ENCODE measurements around the gene ADAMTS18. TPM values are rescaled to one million over a fixed set of nuclear protein-coding genes. Genes with fewer than 3 reads are reported as not detected.

ADAMTS18 gene
- total RNA-seq, 2 donors from 2014 or later, result 0.79 to 1.0 TPM

DNA sequence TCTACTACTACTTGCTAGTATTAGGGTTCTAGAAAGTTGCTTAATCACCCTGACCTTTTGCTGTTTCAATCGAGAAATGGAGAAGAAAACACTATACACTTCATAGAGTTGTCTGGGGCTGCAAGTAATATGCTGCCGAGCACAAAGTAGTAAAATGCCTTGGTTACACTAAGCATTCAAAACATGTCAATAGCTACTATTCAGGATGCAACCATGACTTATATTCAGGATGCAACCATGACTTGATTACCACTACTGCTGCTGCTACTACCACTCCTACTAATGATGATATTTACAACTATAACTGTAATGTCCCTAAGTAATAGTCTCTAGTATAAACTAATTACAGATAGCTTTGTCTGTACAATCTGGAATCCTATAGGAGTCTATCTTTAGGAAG lies 35.3 kb downstream of the ADAMTS18 start:
- DNase-seq (ENCODE audit: low spot score), result no peak
- intact Hi-C loops (cut with DNase I), result no loop called here

DNA sequence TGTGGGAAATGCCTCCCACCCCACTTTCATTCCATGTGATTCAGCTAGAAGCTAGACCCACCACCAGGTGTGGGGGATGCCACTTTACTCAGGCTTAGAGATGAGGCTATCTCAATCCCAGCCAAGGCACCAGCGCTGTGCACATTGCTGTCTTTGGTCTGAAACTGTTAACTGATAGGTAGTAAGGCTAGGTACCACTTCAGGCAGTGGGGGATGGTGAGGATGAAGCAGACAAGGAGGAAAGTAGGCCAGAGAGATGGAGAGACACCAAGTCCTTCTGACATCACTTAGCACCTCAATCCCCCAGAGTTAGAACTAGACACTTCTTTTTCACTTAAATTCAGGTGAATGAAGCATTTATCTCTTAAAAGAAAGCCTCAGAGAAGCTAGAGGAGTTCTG lies 35.8 kb downstream of the ADAMTS18 start:
- no peak for DNase-seq (ENCODE audit: low spot score)
- intact Hi-C loops (cut with DNase I), result no loop called here

DNA sequence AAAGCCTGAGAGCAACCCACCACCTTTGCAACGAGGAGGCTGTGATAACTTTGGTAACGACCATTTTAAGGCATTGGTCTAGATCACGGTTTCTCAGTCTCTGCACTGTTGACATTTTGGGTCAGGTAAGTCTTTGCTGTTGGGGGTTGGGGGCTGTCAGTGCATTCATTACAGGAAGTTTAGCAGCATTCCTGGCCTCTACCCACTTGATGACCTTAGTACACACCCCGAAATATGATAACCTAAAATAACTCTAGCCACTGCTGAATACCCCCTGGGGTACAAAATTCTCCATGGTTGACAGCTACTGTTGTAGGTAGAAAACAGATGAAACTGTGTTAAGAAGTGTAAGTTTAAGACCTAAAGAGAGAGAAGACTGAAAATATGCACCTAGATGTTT lies 36.3 kb downstream of the ADAMTS18 start:
- intact Hi-C loops (cut with DNase I), result no loop called here
- no peak for DNase-seq (ENCODE audit: low spot score)

DNA sequence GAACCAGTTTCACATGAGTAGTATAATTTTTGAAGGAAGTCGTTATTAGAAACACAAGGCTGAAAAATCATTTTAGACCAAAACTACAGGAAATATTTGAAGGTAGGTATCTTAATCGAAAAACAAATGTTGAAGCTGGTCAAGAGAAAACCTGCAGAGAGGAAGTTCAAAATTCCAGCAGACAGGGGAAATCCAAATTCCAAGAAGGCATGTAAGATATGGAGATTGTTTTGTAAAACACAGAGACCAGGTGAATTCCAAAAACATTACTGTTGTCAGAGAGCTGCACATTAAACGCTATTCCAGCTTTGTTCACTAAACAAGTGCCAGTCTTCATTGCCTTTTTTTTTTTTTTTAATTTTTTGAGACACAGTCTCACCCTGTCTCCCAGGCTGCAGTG lies 38.4 kb downstream of the ADAMTS18 start:
- intact Hi-C loops (cut with DNase I), result no loop called here
- DNase-seq (ENCODE audit: low spot score), result no peak

- no peak for DNase-seq (ENCODE audit: low spot score)
- intact Hi-C loops (cut with DNase I), result no loop called here
Measured at GRCh38 chr16:77394699-77395098, 40.1 kb downstream of the ADAMTS18 start.

DNA sequence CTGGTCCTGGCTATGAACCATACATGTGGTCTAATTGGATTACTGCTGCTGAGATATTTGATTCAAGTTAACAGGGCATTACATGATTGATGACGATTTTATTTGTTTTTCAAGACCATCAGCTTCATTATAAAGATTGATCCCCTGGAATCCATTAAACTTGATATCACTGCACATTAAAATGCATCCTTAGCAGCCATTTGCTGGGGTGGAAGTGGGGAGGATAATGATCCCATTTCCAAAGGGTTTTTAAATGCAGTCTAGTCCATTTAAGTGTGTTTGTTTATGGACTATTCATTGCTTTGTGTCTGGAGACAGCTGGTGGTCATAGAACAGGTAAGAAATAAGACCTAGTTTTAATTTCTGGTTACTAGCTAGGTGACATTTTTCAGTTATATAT lies 40.9 kb downstream of the ADAMTS18 start:
- intact Hi-C loops (cut with DNase I), result no loop called here
- no peak for DNase-seq (ENCODE audit: low spot score)

- intact Hi-C loops (cut with DNase I), result no loop called here
- DNase-seq (ENCODE audit: low spot score), result no peak
Measured at GRCh38 chr16:77387815-77388209, 47.0 kb downstream of the ADAMTS18 start.

DNA sequence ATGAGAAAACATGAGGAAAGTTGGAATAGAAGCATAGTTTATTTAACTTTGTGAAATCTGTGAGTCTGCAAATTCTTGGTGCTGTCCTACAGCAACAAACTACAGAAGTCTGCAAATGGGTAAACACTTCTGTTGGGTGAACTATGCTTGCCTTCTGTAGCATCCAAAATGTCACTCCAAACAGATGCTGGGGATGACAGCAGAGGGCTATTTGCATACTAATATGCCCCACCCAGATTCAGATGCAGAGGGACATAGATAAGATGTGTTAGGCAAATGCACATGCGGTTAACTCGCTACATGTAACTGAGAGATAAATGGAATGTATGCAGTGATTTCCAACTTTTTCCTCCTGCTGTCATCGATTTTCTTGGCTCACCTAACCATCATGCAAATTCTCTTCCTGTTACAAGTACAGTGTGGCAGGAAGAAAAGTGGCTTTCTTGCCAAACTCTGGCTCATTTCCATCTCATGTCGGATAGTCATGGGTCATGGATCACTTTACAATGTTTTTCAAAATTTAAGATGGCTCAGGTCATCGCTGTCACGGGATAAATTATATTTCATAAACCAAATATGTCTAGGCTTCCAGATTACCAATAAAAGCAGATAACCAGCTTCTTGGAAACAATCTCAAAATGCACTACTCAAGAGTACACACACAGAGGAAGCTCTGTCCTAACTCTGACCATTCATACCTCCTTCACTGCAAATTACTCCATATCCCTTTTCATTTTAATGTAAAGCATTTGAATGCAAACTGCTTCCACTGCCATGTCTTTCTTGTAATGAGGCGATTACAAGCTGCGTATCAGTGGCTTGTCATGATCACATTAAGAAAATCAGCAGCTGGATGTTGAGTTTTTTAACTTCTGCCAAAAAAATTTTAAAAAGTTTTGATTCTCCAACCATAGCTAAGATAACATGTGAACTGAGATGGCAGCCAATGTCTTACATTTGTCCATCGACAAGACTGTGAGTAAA lies 47.7 kb downstream of the ADAMTS18 start:
- no peak for DNase-seq (ENCODE audit: low spot score)
- intact Hi-C loops (cut with DNase I), result no loop called here

- no peak for DNase-seq (ENCODE audit: low spot score)
- intact Hi-C loops (cut with DNase I), result no loop called here
Measured at GRCh38 chr16:77385481-77385880, 49.4 kb downstream of the ADAMTS18 start.

DNA sequence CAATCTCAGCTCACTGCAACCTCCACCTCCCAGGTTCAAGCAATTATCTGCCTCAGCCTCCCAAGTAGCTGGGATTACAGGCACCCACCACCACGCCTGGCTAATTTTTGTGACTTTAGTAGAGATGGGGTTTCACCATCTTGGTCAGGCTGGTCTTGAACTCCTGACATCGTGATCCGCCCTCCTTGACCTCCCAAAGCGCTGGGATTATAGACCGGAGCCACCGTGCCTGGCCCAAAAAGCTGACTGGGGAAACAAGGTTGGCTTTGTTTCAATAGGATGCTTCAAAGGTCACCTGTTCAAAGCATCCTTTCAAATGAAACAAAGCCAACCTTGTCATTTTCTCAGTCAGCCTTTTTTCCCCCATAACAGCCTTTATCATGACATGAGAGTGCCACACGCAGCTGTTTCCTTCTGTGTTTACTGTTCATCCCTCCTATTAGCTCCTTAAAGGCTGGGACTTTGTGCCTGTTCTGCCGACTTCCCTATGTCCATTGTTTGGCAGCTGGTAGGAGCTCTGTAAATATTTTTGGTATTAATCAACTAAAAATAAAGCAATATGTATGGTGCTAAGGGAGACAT lies 51.1 kb downstream of the ADAMTS18 start:
- no peak for DNase-seq (ENCODE audit: low spot score)
- intact Hi-C loops (cut with DNase I), result no loop called here

DNA sequence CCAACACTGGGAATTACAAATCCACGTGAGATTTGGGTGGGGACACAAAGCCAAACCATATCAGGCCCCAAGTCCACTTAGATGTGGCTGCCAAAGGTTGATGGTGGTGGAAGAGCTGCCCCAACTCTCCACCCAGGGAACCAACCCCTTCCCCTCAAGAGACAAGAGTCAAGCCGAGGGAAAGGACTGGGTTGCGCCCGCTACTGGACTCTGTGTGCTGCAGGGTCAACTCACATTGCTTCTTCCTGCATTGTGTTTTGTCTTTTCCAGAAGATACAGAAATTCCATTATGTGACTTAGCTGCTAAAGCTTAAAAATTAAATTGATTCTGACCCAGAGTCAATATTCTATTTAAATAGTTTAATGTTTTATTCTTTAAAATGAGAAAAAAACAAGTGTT lies 58.5 kb downstream of the ADAMTS18 start:
- intact Hi-C loops (cut with DNase I), result no loop called here
- no peak for DNase-seq (ENCODE audit: low spot score)

- intact Hi-C loops (cut with DNase I), result loop anchor here in 1 of 2 donors (1.0 kb wide), 1 partner anchor 27 kb away; no protein-coding TSS in a partner anchor
- no peak for DNase-seq (ENCODE audit: low spot score)
Measured at GRCh38 chr16:77375396-77375795, 59.4 kb downstream of the ADAMTS18 start.

DNA sequence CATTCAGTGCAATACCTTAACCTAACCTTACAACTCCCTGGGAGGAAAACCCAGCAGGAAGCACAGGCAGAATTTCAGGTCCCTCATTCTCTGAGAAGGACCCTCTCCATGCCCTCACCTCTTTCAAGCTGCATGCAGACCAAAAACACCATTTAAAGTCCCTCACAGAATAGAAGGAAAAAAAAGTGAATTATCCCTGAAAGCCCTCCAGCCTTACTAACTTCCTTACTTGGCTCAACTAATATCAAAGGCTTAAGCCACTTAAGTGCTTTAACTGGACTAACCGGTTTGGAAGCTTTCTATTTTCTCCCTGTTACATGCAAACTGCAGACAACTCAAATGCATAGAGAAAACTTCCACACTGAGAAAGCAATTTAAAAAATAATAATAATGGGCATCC lies 60.5 kb downstream of the ADAMTS18 start:
- intact Hi-C loops (cut with DNase I), result no loop called here
- DNase-seq (ENCODE audit: low spot score), result no peak

- no peak for DNase-seq (ENCODE audit: low spot score)
- intact Hi-C loops (cut with DNase I), result no loop called here
Measured at GRCh38 chr16:77373726-77374125, 61.1 kb downstream of the ADAMTS18 start.

DNA sequence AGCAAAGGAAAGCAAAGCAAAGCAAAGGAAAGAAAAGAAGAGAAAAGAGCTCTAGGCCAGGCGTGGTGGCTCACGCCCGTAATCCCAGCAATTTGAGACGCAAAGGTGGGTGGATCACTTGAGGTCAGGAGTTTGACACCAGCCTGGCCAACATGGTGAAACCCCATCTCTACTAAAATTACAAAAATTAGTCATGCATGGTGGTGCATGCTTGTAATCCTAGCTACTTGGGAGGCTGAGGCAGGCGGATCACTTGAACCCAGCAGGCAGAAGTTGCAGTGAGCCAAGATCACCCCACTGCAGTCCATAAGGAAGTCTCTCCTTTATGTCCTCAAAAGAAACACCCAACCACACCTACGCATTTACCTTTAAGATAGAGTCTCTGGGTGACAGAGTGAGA lies 70.1 kb downstream of the ADAMTS18 start:
- intact Hi-C loops (cut with DNase I), result no loop called here
- no peak for DNase-seq (ENCODE audit: low spot score)

GRCh38 chr16:77359065-77359502 lies 75.8 kb downstream of the ADAMTS18 start:
- no peak for DNase-seq (ENCODE audit: low spot score)
- intact Hi-C loops (cut with DNase I), result no loop called here

DNA sequence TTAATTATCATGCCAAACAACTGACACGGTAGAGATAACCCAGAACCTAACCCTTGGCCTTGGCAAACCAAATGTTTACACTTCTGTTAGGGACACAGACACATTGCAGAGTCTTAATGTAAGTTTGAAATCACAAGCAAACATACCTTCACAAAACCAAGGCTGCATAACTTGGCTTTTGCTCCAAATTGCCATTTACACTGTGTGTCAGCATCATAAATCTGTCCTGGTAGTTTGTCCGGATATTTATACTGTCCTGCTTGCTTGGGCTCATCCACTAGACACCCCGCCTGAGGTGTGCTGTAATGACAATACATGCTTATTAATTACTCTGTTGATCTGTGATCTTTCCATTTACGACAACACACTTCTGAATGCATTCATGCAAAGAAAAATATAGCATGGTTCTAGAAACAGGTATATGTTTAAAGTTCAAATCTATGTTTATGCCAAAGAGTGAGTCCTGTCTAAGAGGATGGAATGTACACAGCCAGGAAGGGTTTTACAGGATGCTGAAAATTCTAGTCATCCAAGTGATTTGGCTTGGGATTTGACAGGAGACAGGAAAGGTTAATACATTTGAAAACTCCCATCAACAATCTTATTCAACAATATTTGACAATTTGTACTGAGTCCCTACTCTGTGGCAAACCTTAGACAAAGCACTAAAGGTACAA lies 81.1 kb downstream of the ADAMTS18 start:
- intact Hi-C loops (cut with DNase I), result no loop called here
- no peak for DNase-seq (ENCODE audit: low spot score)

GRCh38 chr16:77344341-77344740 lies 90.5 kb downstream of the ADAMTS18 start:
- intact Hi-C loops (cut with DNase I), result no loop called here
- DNase-seq (ENCODE audit: low spot score), result no peak

DNA sequence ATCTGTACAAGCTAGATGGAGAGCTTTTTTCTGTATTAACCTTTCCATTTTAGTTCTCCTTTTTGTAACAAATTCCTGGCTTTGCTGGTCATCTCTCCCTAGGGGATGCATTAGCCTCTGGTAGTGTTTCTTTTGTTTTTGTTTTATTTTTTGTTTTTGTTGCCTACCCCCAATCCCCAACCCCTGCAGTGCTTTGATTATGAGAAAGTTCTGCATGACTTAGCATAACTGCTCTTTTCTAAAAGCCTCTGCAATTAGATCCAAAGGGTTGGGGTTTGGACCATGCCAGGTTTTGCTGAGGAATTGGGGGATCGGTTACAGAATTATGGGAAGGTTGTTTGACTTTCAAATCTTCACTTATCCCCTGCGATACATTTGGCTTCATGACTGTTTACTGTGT lies 98.2 kb downstream of the ADAMTS18 start:
- no peak for DNase-seq (ENCODE audit: low spot score)
- intact Hi-C loops (cut with DNase I), result no loop called here

GRCh38 chr16:77335652-77336234 lies 99.1 kb downstream of the ADAMTS18 start:
- intact Hi-C loops (cut with DNase I), result no loop called here
- no peak for DNase-seq (ENCODE audit: low spot score)

All from posterior vena cava (tissue), 2 donors.